Stimulated activated naive CD8-positive, alpha-beta T cell treated with anti-CD3 and anti-CD28 coated beads, Interleukin-15, Interleukin-2, amounts not matched to agents 100 ng/mL and 50 ng/mL, for 24 hours (primary cell): ENCODE results near the gene NHLRC1.

ENCODE experiments used
- H3K27ac Mint-ChIP-seq: one replicate; pipeline ENCODE4 v1.8.0; 2021; ENCODE audit warnings: mild to moderate bottlenecking, mixed read lengths
- H3K27me3 Mint-ChIP-seq: one replicate; pipeline ENCODE4 v1.8.0; 2021; ENCODE audit warnings: mixed read lengths
- H3K36me3 Mint-ChIP-seq: one replicate; pipeline ENCODE4 v1.8.0; 2021; ENCODE audit warnings: low read depth, mixed read lengths
- H3K4me1 Mint-ChIP-seq: one replicate; pipeline ENCODE4 v1.8.0; 2021; ENCODE audit warnings: low read depth, mixed read lengths
- H3K4me3 Mint-ChIP-seq: one replicate; pipeline ENCODE4 v1.8.0; 2021; ENCODE audit warnings: mild to moderate bottlenecking, mixed read lengths
- H3K9me3 Mint-ChIP-seq: one replicate; pipeline ENCODE4 v1.8.0; 2021; ENCODE audit warnings: mixed read lengths

Gene NHLRC1

GRCh38 chr6:18080544-18080943 lies 41.9 kb downstream of the NHLRC1 start:
- H3K9me3 Mint-ChIP-seq, result peaks cover 10% of the 10 kb centered on the region

GRCh38 chr6:18078866-18079265 lies 43.6 kb downstream of the NHLRC1 start:
- no peak overlapping the region for H3K4me3 Mint-ChIP-seq
- H3K27ac Mint-ChIP-seq, result no peak overlapping the region
- peaks cover 21% of the 10 kb centered on the region for H3K9me3 Mint-ChIP-seq
- no peaks in the 10 kb centered on the region for H3K4me1 Mint-ChIP-seq
- H3K36me3 Mint-ChIP-seq, result no peaks in the 10 kb centered on the region
- H3K27me3 Mint-ChIP-seq, result peaks cover 24% of the 10 kb centered on the region

More at GRCh38 chr6:18080544-18080943, 41.9 kb downstream of the NHLRC1 start:
- no peak overlapping the region for H3K4me3 Mint-ChIP-seq
- no peak overlapping the region for H3K27ac Mint-ChIP-seq
- no peaks in the 10 kb centered on the region for H3K36me3 Mint-ChIP-seq
- peaks cover 19% of the 10 kb centered on the region for H3K27me3 Mint-ChIP-seq
- H3K4me1 Mint-ChIP-seq, result no peaks in the 10 kb centered on the region

- H3K27me3 Mint-ChIP-seq, result peaks cover 33% of the 10 kb centered on the region
- H3K4me3 Mint-ChIP-seq, result no peak overlapping the region
- H3K36me3 Mint-ChIP-seq, result no peaks in the 10 kb centered on the region
- H3K27ac Mint-ChIP-seq, result no peak overlapping the region
- no peaks in the 10 kb centered on the region for H3K4me1 Mint-ChIP-seq
- H3K9me3 Mint-ChIP-seq, result peaks cover 30% of the 10 kb centered on the region
Observed at GRCh38 chr6:18076231-18076630, 46.2 kb downstream of the NHLRC1 start.

GRCh38 chr6:18072841-18073240 lies 49.6 kb downstream of the NHLRC1 start:
- Mint-ChIP-seq H3K9me3 (peaks cover 30% of the 10 kb centered on the region), H3K27me3 (peaks cover 37% of the 10 kb centered on the region), H3K4me3 (no peak overlapping the region), H3K4me1 (no peaks in the 10 kb centered on the region), H3K36me3 (no peaks in the 10 kb centered on the region), H3K27ac (no peak overlapping the region)

GRCh38 chr6:18070486-18070885 lies 52.0 kb downstream of the NHLRC1 start:
- Mint-ChIP-seq H3K27ac (no peak overlapping the region), H3K4me3 (no peak overlapping the region)

More at GRCh38 chr6:18070486-18070885, 52.0 kb downstream of the NHLRC1 start:
- no peaks in the 10 kb centered on the region for H3K36me3 Mint-ChIP-seq
- peaks cover 25% of the 10 kb centered on the region for H3K27me3 Mint-ChIP-seq
- no peaks in the 10 kb centered on the region for H3K4me1 Mint-ChIP-seq
- H3K9me3 Mint-ChIP-seq, result peaks cover 19% of the 10 kb centered on the region
